IMR-90 (cell line): Measurements from ENCODE around the gene ADGRL3. TPM values are rescaled to one million over a fixed set of nuclear protein-coding genes. Genes with fewer than 3 reads are reported as not detected.

ENCODE experiments used
- ATAC-seq: fragments of 200-7000 bp; cut with Tn5 transposase; 2 replicates; pipeline ENCODE4 v1.9.1; 2020; ENCODE audit warnings: low read depth, mild to moderate bottlenecking, moderate library complexity
- BruUV-seq: library from RNA; stranded (reverse); fragments of 400-500 nt; replicated peaks from 2 replicates; lab custom pipeline; 2021; lab: Mats Ljungman, UMichigan
- CTCF ChIA-PET: fragments of 300-600 bp; formaldehyde crosslinking; extraction: SDS; loops from one replicate; lab custom pipeline; 2021; ENCODE audit warnings: antibody characterized with exemption; lab: Yijun Ruan, JAX
- POLR2A ChIA-PET: fragments of 300-600 bp; sonication (Branson Sonifier 250); formaldehyde crosslinking; loops from one replicate; lab custom pipeline; 2022; ENCODE audit warnings: antibody characterized with exemption; ENCODE audit not compliant: unreplicated experiment; lab: Charles Lee
- DNase-seq: peaks from one replicate; pipeline ENCODE4 v3.0.0; 2013
- H2AFZ ChIP-seq: replicated peaks from 2 replicates; pipeline ENCODE3; 2013; ENCODE audit warnings: low read length, mild to moderate bottlenecking; ENCODE audit not compliant: poor library complexity
- H2AK5ac ChIP-seq: 2 replicates; pipeline ENCODE4 v1.6.1; 2013; ENCODE audit warnings: low read depth, low read length, inconsistent platforms
- H2AK9ac ChIP-seq: replicated peaks from 2 replicates; pipeline ENCODE3; 2013; ENCODE audit warnings: mild to moderate bottlenecking, low read depth, low read length, moderate library complexity; ENCODE audit not compliant: poor library complexity
- H2BK120ac ChIP-seq: 2 replicates; pipeline ENCODE4 v1.6.1; 2013; ENCODE audit warnings: low read depth, low read length, inconsistent platforms
- H2BK15ac ChIP-seq: 3 replicates; pipeline ENCODE4 v1.6.1; 2013; ENCODE audit warnings: low read depth, low read length, inconsistent platforms
- H2BK20ac ChIP-seq: 2 replicates; pipeline ENCODE4 v1.6.1; 2013; ENCODE audit warnings: low read depth, mild to moderate bottlenecking, inconsistent platforms, low read length, moderate library complexity
- H2BK5ac ChIP-seq: 2 replicates; pipeline ENCODE4 v1.6.1; 2013; ENCODE audit warnings: mild to moderate bottlenecking, low read depth, low read length, inconsistent platforms; ENCODE audit not compliant: poor library complexity, severe bottlenecking
- H3K14ac ChIP-seq: replicated peaks from 2 replicates; pipeline ENCODE4 v1.6.1; 2013; ENCODE audit warnings: low read depth, low read length, inconsistent platforms
- H3K18ac ChIP-seq: 2 replicates; pipeline ENCODE4 v1.6.1; 2013; ENCODE audit warnings: low read depth, low read length, control low read depth
- H3K23ac ChIP-seq: 2 replicates; pipeline ENCODE4 v1.6.1; 2013; ENCODE audit warnings: low read depth, low read length, inconsistent platforms
- H3K27ac ChIP-seq: 2 replicates; pipeline ENCODE4 v1.5.1; 2013; ENCODE audit warnings: mild to moderate bottlenecking, control low read depth, low read length; ENCODE audit not compliant: insufficient read depth
- H3K27me3 ChIP-seq: 2 replicates; pipeline ENCODE4 v1.6.1; 2013; ENCODE audit warnings: low read length; ENCODE audit not compliant: control insufficient read depth, insufficient read depth
- H3K36me3 ChIP-seq: 2 replicates; pipeline ENCODE4 v1.6.1; 2013; ENCODE audit warnings: low read length, mixed read lengths; ENCODE audit not compliant: control insufficient read depth, insufficient read depth
- H3K4ac ChIP-seq: 2 replicates; pipeline ENCODE4 v1.6.1; 2013; ENCODE audit warnings: low read depth, low read length, inconsistent platforms
- H3K4me1 ChIP-seq: 2 replicates; pipeline ENCODE4 v1.6.1; 2013; ENCODE audit warnings: low read length, mixed read lengths; ENCODE audit not compliant: control insufficient read depth, insufficient read depth
- H3K4me2 ChIP-seq: 2 replicates; pipeline ENCODE4 v1.6.1; 2013; ENCODE audit warnings: low read depth, mild to moderate bottlenecking, control low read depth, low read length, moderate library complexity
- H3K4me3 ChIP-seq: 2 replicates; pipeline ENCODE4 v1.5.1; 2013; ENCODE audit warnings: low read depth, mild to moderate bottlenecking, control low read depth, low read length, moderate library complexity; ENCODE audit not compliant: insufficient read depth
- H3K56ac ChIP-seq: 2 replicates; pipeline ENCODE4 v1.6.1; 2013; ENCODE audit warnings: low read length, inconsistent platforms; ENCODE audit not compliant: insufficient read depth; ENCODE audit errors: extremely low read depth
- H3K79me1 ChIP-seq, 2 experiments: 2 replicates each; pipeline ENCODE4 v1.6.1; 2013; ENCODE audit warnings: low read length in 2 of 2, inconsistent platforms in 1 of 2, low read depth in 1 of 2
- H3K9ac ChIP-seq: 2 replicates; pipeline ENCODE4 v1.6.1; 2013; ENCODE audit warnings: low read depth, low read length, control low read depth
- H3K9me1 ChIP-seq: 2 replicates; pipeline ENCODE4 v1.6.1; 2013; ENCODE audit warnings: low read length, inconsistent platforms; ENCODE audit not compliant: insufficient read depth
- H3K9me3 ChIP-seq: 2 replicates; pipeline ENCODE4 v1.6.1; 2013; ENCODE audit warnings: low read length; ENCODE audit not compliant: control insufficient read depth, insufficient read depth
- H4K20me1 ChIP-seq: 2 replicates; pipeline ENCODE4 v1.6.1; 2013; ENCODE audit warnings: low read length, inconsistent platforms; ENCODE audit not compliant: insufficient read depth
- H4K5ac ChIP-seq: 2 replicates; pipeline ENCODE4 v1.6.1; 2013; ENCODE audit warnings: mild to moderate bottlenecking, low read depth, low read length, control low read depth
- H4K8ac ChIP-seq, 2 experiments: 2 replicates each; pipeline ENCODE4 v1.6.1; 2013; ENCODE audit warnings: low read depth in 2 of 2, low read length in 2 of 2, control low read depth in 1 of 2, inconsistent platforms in 1 of 2
- H4K91ac ChIP-seq: 2 replicates; pipeline ENCODE4 v1.6.1; 2013; ENCODE audit warnings: low read depth, low read length, inconsistent platforms; ENCODE audit not compliant: insufficient read depth
- CEBPB ChIP-seq: IDR thresholded peaks from 2 replicates; pipeline ENCODE4 v1.6.1; 2012; ENCODE audit warnings: low read depth, low read length, improper control_type of control experiment
- CHD1 ChIP-seq: IDR thresholded peaks from 2 replicates; pipeline ENCODE4 v1.6.1; 2012; ENCODE audit warnings: low read depth, low read length, improper control_type of control experiment
- MAZ ChIP-seq: IDR thresholded peaks from 2 replicates; pipeline ENCODE4 v1.6.1; 2012; ENCODE audit warnings: low read depth, mild to moderate bottlenecking, low read length, improper control_type of control experiment, moderate library complexity, borderline replicate concordance
- NFE2L2 ChIP-seq: fragments of 150-350 bp; IDR thresholded peaks from 2 replicates; pipeline ENCODE4 v1.6.1; 2016; ENCODE audit warnings: low read depth, mild to moderate bottlenecking, low read length
- POLR2A ChIP-seq: IDR thresholded peaks from 2 replicates; pipeline ENCODE4 v1.6.1; 2012; ENCODE audit warnings: mild to moderate bottlenecking, low read depth, low read length
- RCOR1 ChIP-seq: IDR thresholded peaks from 2 replicates; pipeline ENCODE4 v1.6.1; 2012; ENCODE audit warnings: mild to moderate bottlenecking, low read length, improper control_type of control experiment; ENCODE audit not compliant: insufficient replicate concordance
- RFX5 ChIP-seq: IDR thresholded peaks from 2 replicates; pipeline ENCODE4 v1.8.0; 2012; ENCODE audit warnings: low read depth, mild to moderate bottlenecking, low read length, moderate library complexity
- SMC3 ChIP-seq: fragments of 150-350 bp; IDR thresholded peaks from 2 replicates; pipeline ENCODE4 v1.6.1; 2016; ENCODE audit warnings: low read depth, mild to moderate bottlenecking, antibody characterized with exemption, low read length, moderate library complexity
- WGBS, 2 experiments: methylation state at CpG; one replicate each; pipeline versions ENCODE4 v1.1.5 to v1.1.7; 2013; ENCODE audit warnings: missing lambda C conversion rate in 2 of 2; ENCODE audit not compliant: insufficient read length in 1 of 2; ENCODE audit errors: extremely low coverage in 2 of 2; 5-methylcytosine and 5-hydroxymethylcytosine counted together
- dilution Hi-C: fragments of 300-500 bp; cut with HindIII; formaldehyde crosslinking; loops from one replicate; pipeline ENCODE4 v1.14.3; 2018; ENCODE audit warnings: low sequenced_read_pairs; ENCODE audit not compliant: unreplicated experiment
- in situ Hi-C: fragments of 300-500 bp; cut with MboI; formaldehyde crosslinking; loops from 3 replicates; pipeline ENCODE4 v1.14.3; 2019; ENCODE audit warnings: low sequenced_read_pairs, inconsistent platforms, mixed read lengths
- intact Hi-C: fragments of 100-400 bp; cut with micrococcal nuclease; formaldehyde crosslinking; loops from 2 replicates; pipeline ENCODE4 v1.10.0; 2022
- polyA plus RNA-seq, 3 experiments: library from polyadenylated mRNA; depleted of rRNA; stranded (reverse); fragments of >200 nt; gene quantifications; 2 replicates each; pipeline ENCODE4 v1.2.3, GENCODE V29; 2012; ENCODE audit warnings: low replicate concordance in 1 of 3
- total RNA-seq: library from RNA; depleted of rRNA; stranded (reverse); fragments of >200 nt; gene quantifications from 2 replicates; pipeline ENCODE4 v1.2.3, GENCODE V29; 2012
- TF ChIP-seq, protein P1 (sequence below): fragments of 150-350 bp; IDR thresholded peaks from 2 replicates; pipeline ENCODE4 v1.6.1; 2017; ENCODE audit warnings: mild to moderate bottlenecking, antibody characterized with exemption, low read length, low read depth

The ADGRL3 gene
- total and polyA plus RNA-seq, 2 of the 4 experiments (the other 2 are of a cell fraction): 0.46 to 2.5 TPM

DNA sequence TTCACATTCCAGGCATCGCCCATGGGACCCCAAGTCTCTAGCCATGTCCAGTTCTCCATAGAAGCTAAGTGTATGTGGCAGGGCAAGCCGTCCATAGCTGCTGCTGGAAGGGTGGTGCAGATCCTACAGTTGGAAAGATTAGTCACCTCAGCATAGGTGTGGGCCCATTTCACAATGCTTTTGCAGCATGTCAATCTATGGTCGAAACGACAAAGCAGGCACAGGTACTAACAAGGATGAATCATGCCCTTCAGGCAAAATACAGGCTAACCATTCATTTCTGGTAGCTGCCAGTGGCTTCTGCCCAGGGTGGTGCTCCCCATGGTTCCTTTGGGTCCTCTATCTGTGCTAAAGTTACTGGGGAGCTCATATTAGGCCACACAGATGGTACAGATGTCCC lies 225.2 kb downstream of the ADGRL3 start:
- no peak overlapping the region for H2AK9ac ChIP-seq
- H3K27ac ChIP-seq: no peak overlapping the region
- in situ Hi-C loops: no loop called here
- no peak overlapping the region for H3K18ac ChIP-seq
- no peak overlapping the region for H3K4me2 ChIP-seq
- H3K79me1 ChIP-seq: no peaks in the 10 kb centered on the region
- no peak overlapping the region for H2BK15ac ChIP-seq
- WGBS, 2 experiments: 100% methylated on average over 2 of the region's 4 CpGs; no CpG with 5 or more reads in 1 of the 2 experiments
- H2BK5ac ChIP-seq: no peak overlapping the region
- H3K9me3 ChIP-seq: no peaks in the 10 kb centered on the region
- no peak overlapping the region for H2AFZ ChIP-seq
- no peak for DNase-seq
- no peak overlapping the region for H4K91ac ChIP-seq
- H2BK20ac ChIP-seq: no peak overlapping the region
- H3K36me3 ChIP-seq: no peaks in the 10 kb centered on the region
- intact Hi-C loops: no loop called here
- H2BK120ac ChIP-seq: no peak overlapping the region
- no peak overlapping the region for H3K23ac ChIP-seq
- H4K5ac ChIP-seq: no peak overlapping the region
- no TSS peak for BruUV-seq
- no peaks in the 10 kb centered on the region for H3K9me1 ChIP-seq
- dilution Hi-C loops: no loop called here
- ChIA-PET CTCF (no interaction called here), POLR2A (no interaction called here)
- no peak overlapping the region for H3K4me3 ChIP-seq
- no peaks in the 10 kb centered on the region for H4K20me1 ChIP-seq
- TF ChIP-seq RFX5: no peak
- TF ChIP-seq, protein P1, sequence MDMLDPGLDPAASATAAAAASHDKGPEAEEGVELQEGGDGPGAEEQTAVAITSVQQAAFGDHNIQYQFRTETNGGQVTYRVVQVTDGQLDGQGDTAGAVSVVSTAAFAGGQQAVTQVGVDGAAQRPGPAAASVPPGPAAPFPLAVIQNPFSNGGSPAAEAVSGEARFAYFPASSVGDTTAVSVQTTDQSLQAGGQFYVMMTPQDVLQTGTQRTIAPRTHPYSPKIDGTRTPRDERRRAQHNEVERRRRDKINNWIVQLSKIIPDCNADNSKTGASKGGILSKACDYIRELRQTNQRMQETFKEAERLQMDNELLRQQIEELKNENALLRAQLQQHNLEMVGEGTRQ: no peak
- no peak for TF ChIP-seq NFE2L2
- TF ChIP-seq MAZ: no peak
- TF ChIP-seq SMC3: no peak
- no peak for TF ChIP-seq RCOR1
- TF ChIP-seq POLR2A: no peak
- TF ChIP-seq CHD1: no peak
- no peak for TF ChIP-seq CEBPB
- H3K27me3 ChIP-seq: no peaks in the 10 kb centered on the region
- no peak overlapping the region for H3K9ac ChIP-seq
- H3K4ac ChIP-seq: no peak overlapping the region
- H3K4me1 ChIP-seq: no peaks in the 10 kb centered on the region
- H2AK5ac ChIP-seq: no peak overlapping the region
- no peak for ATAC-seq
- H3K56ac ChIP-seq: no peak overlapping the region
- H4K8ac ChIP-seq: no peak overlapping the region
- H3K14ac ChIP-seq: no peak overlapping the region
